Panc1 (cell line): ENCODE measurements around the gene PIK3R6. TPM values are rescaled to one million over a fixed set of nuclear protein-coding genes. Genes with fewer than 3 reads are reported as not detected.

Experiments
- ATAC-seq: fragments of 200-7000 bp; cut with Tn5 transposase; 2 replicates; pipeline ENCODE4 v1.9.1; 2020; ENCODE audit warnings: mild to moderate bottlenecking, moderate library complexity
- BruUV-seq: library from RNA; stranded (reverse); fragments of 400-500 nt; replicated peaks from 2 replicates; lab custom pipeline; 2021; lab: Mats Ljungman, UMichigan
- CTCF ChIA-PET: fragments of 300-600 bp; sonication (Branson Sonifier 250); formaldehyde crosslinking; loops from one replicate; lab custom pipeline; 2022; ENCODE audit warnings: antibody characterized with exemption; lab: Charles Lee
- POLR2A ChIA-PET: fragments of 300-600 bp; sonication (Branson Sonifier 250); formaldehyde crosslinking; loops from one replicate; lab custom pipeline; 2022; ENCODE audit warnings: antibody characterized with exemption; lab: Charles Lee
- DNase-seq: peaks from one replicate; pipeline ENCODE4 v3.0.0-alpha.2; 2010; ENCODE audit warnings: low read depth, low spot score
- H3K27ac ChIP-seq: 2 replicates; pipeline ENCODE4 v1.5.1; 2011; ENCODE audit warnings: mild to moderate bottlenecking, low read length, inconsistent platforms
- H3K27me3 ChIP-seq: fragments of 200-500 bp; sonication (Bioruptor generic); 2 replicates; pipeline ENCODE4 v1.6.0; 2014; ENCODE audit warnings: low read length, inconsistent platforms; ENCODE audit not compliant: control insufficient read depth, insufficient read depth
- H3K36me3 ChIP-seq: fragments of 200-500 bp; sonication (Bioruptor generic); 2 replicates; pipeline ENCODE4 v1.5.1; 2014; ENCODE audit warnings: inconsistent platforms, mild to moderate bottlenecking, low read length, moderate library complexity; ENCODE audit not compliant: control insufficient read depth, insufficient read depth
- H3K4me1 ChIP-seq: 2 replicates; pipeline ENCODE4 v1.5.1; 2011; ENCODE audit warnings: inconsistent platforms, mild to moderate bottlenecking, low read length, moderate library complexity; ENCODE audit not compliant: control insufficient read depth, insufficient read depth
- H3K4me3 ChIP-seq, 2 experiments: 2 replicates each; pipeline ENCODE4 v1.5.1; 2011 to 2012; ENCODE audit warnings: low read depth in 2 of 2, low read length in 2 of 2, mild to moderate bottlenecking in 2 of 2, inconsistent platforms in 1 of 2, moderate library complexity in 1 of 2
- H3K9me3 ChIP-seq: fragments of 200-500 bp; sonication (Bioruptor generic); 2 replicates; pipeline ENCODE4 v1.5.1; 2014; ENCODE audit warnings: low read depth, mild to moderate bottlenecking, inconsistent platforms, low read length, moderate library complexity; ENCODE audit not compliant: control insufficient read depth, insufficient read depth
- CTCF ChIP-seq: fragments of 450-650 bp; IDR thresholded peaks from 2 replicates; pipeline ENCODE4 v1.5.1; 2017; ENCODE audit warnings: mild to moderate bottlenecking
- POLR2AphosphoS5 ChIP-seq: IDR thresholded peaks from 2 replicates; pipeline ENCODE4 v1.6.1; 2012; ENCODE audit warnings: mild to moderate bottlenecking, low read depth, low read length, moderate library complexity
- REST ChIP-seq, 2 experiments: IDR thresholded peaks; 2 replicates each; pipeline ENCODE4 v1.6.1; 2011 to 2012; ENCODE audit warnings: low read depth in 2 of 2, control low read depth in 1 of 2, low read length in 1 of 2, mild to moderate bottlenecking in 1 of 2, moderate library complexity in 1 of 2; ENCODE audit not compliant: insufficient read depth in 1 of 2
- SIN3A ChIP-seq: IDR thresholded peaks from 2 replicates; pipeline ENCODE4 v1.6.1; 2012; ENCODE audit warnings: low read depth, mild to moderate bottlenecking, low read length, moderate library complexity, borderline replicate concordance; ENCODE audit not compliant: insufficient read depth
- TCF7L2 ChIP-seq: IDR thresholded peaks from 2 replicates; pipeline ENCODE4 v1.6.1; 2011; ENCODE audit warnings: mild to moderate bottlenecking, low read depth, low read length, inconsistent platforms
- in situ Hi-C: cut with HindIII; loops from 2 replicates; pipeline ENCODE4 v1.10.0; 2016; ENCODE audit warnings: low sequenced_read_pairs, low pct_unique_long_range_greater_than_20kb
- intact Hi-C: fragments of 100-400 bp; cut with micrococcal nuclease; formaldehyde crosslinking; loops from one replicate; pipeline ENCODE4 v1.10.0; 2022; ENCODE audit not compliant: unreplicated experiment
- total RNA-seq: library from RNA; stranded (reverse); gene quantifications from one replicate; pipeline ENCODE4 v1.2.1, GENCODE V29; 2021; ENCODE audit not compliant: unreplicated experiment

The PIK3R6 gene
- total RNA-seq, 1 experiment from 2014 or later: not detected

GRCh38 chr17:8898126-8898525 is 30.7 kb upstream of the PIK3R6 start:
- DNase-seq (no peak), ATAC-seq (no peak)
- H3K4me1 ChIP-seq: no peaks in the 10 kb centered on the region
- BruUV-seq: no TSS peak
- CTCF ChIA-PET: no interaction called here
- H3K36me3 ChIP-seq: no peaks in the 10 kb centered on the region
- in situ Hi-C loops (no loop called here), intact Hi-C loops (no loop called here)
- POLR2A ChIA-PET: no interaction called here
- TF ChIP-seq REST (IDR thresholded peaks at IDR 0.05; ENCODE audit: insufficient read depth in 1 of 2, low read depth in 2 of 2, low read length in 1 of 2): no peak
- TF ChIP-seq TCF7L2: no peak
- TF ChIP-seq CTCF: no peak
- no peak for TF ChIP-seq SIN3A
- no peak for TF ChIP-seq POLR2AphosphoS5
- no peaks in the 10 kb centered on the region for H3K9me3 ChIP-seq
- H3K4me3 ChIP-seq: no peak overlapping the region
- peaks cover 2% of the 10 kb centered on the region for H3K27me3 ChIP-seq
- H3K27ac ChIP-seq: no peak overlapping the region

- POLR2A ChIA-PET: no interaction called here
- no peaks in the 10 kb centered on the region for H3K36me3 ChIP-seq
- no peak overlapping the region for H3K27ac ChIP-seq
- no TSS peak for BruUV-seq
- H3K27me3 ChIP-seq: peaks cover 2% of the 10 kb centered on the region
- H3K4me3 ChIP-seq: no peak overlapping the region
- TF ChIP-seq REST (IDR thresholded peaks at IDR 0.05; ENCODE audit: insufficient read depth in 1 of 2, low read depth in 2 of 2, low read length in 1 of 2) (no peak), TCF7L2 (no peak), CTCF (no peak), POLR2AphosphoS5 (no peak), SIN3A (no peak)
- DNase-seq (no peak), ATAC-seq (no peak)
- intact Hi-C loops (no loop called here), in situ Hi-C loops (no loop called here)
- H3K9me3 ChIP-seq: no peaks in the 10 kb centered on the region
- H3K4me1 ChIP-seq: no peaks in the 10 kb centered on the region
- CTCF ChIA-PET: no interaction called here
These were observed 29.5 kb upstream of the PIK3R6 start for GRCh38 chr17:8896641-8897635.
